ENCODE results near the gene AFF3.
A peak's percentile ranks its signal among the peaks of the same experiment; 100 is the strongest.

AFF3 gene

GRCh38 chr2:99611034-99611433, 531.4 kb downstream of the AFF3 start:
- Histone ChIP-seq H3K4me2 (ENCODE audit: low read length) (no peak overlapping the region), H4K20me1 (ENCODE audit: insufficient read depth, low read length) (no peaks in the 10 kb centered on the region), H3K4me1 (ENCODE audit: insufficient read depth, low read length, severe bottlenecking) (no peaks in the 10 kb centered on the region), H3F3A (ENCODE audit: insufficient read depth, low read length) (no peaks in the 10 kb centered on the region; the same call in 1 of the 2 replicates), H3K9me2 (ENCODE audit: low read depth, low read length) (no peaks in the 10 kb centered on the region), H3K9me3 (ENCODE audit: low read length) (no peaks in the 10 kb centered on the region), H2AFZ (ENCODE audit: low read length) (no peak overlapping the region), H3K4me3 (ENCODE audit: low read depth, low read length, poor library complexity, severe bottlenecking) (no peak overlapping the region), H3K36me3 (ENCODE audit: insufficient read depth, low read length) (no peaks in the 10 kb centered on the region; the same call in 1 of the 2 replicates), H3K79me2 (ENCODE audit: insufficient read depth, low read length) (no peaks in the 10 kb centered on the region), H3K27me3 (ENCODE audit: insufficient read depth, low read length) (no peaks in the 10 kb centered on the region), H3K9ac (ENCODE audit: low read length) (no peak overlapping the region), H3K27ac (ENCODE audit: low read depth, low read length, poor library complexity, severe bottlenecking) (no peak overlapping the region)
- no peak for TF ChIP-seq EZH2 (IDR thresholded peaks at IDR 0.05; ENCODE audit: borderline replicate concordance, low read length)
- TF ChIP-seq, protein P1, sequence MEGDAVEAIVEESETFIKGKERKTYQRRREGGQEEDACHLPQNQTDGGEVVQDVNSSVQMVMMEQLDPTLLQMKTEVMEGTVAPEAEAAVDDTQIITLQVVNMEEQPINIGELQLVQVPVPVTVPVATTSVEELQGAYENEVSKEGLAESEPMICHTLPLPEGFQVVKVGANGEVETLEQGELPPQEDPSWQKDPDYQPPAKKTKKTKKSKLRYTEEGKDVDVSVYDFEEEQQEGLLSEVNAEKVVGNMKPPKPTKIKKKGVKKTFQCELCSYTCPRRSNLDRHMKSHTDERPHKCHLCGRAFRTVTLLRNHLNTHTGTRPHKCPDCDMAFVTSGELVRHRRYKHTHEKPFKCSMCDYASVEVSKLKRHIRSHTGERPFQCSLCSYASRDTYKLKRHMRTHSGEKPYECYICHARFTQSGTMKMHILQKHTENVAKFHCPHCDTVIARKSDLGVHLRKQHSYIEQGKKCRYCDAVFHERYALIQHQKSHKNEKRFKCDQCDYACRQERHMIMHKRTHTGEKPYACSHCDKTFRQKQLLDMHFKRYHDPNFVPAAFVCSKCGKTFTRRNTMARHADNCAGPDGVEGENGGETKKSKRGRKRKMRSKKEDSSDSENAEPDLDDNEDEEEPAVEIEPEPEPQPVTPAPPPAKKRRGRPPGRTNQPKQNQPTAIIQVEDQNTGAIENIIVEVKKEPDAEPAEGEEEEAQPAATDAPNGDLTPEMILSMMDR (IDR thresholded peaks at IDR 0.05; ENCODE audit: low read length) = no peak

DNA sequence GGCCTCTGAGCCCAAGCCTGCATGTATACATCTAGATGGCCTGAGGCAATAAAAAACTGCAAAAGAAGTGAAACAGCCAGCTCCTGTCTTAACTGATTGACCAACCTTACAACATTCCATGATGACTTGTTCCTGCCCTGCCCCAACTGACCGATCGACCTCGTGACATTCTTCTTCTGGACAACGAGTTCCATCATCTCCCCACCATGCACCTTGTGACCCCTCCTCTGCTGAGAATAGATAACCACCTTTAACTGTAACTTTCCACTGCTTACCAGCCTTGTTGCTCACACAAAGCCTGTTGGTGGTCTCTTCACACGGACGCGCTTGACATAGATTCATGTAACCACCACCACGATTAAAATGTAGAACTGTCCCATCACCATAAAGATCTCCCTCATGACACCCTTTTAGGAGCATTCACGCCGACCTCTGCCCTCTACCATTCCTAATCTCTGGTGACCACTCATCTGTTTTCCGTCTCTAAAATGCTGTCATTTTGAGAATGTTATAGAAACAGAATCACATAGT, 532.5 kb downstream of the AFF3 start:
- no peaks in the 10 kb centered on the region for H3K79me2 ChIP-seq (ENCODE audit: insufficient read depth, low read length)
- H3K27ac ChIP-seq (ENCODE audit: low read depth, low read length, poor library complexity, severe bottlenecking) = no peak overlapping the region
- no peak for TF ChIP-seq EZH2 (IDR thresholded peaks at IDR 0.05; ENCODE audit: borderline replicate concordance, low read length)
- TF ChIP-seq, protein P1 (IDR thresholded peaks at IDR 0.05; ENCODE audit: low read length) = no peak
- no peaks in the 10 kb centered on the region for H3K4me1 ChIP-seq (ENCODE audit: insufficient read depth, low read length, severe bottlenecking)
- H3K36me3 ChIP-seq (ENCODE audit: insufficient read depth, low read length) = no peaks in the 10 kb centered on the region
- H3K4me2 ChIP-seq (ENCODE audit: low read length) = no peak overlapping the region
- no peaks in the 10 kb centered on the region; the same call in 1 of the 2 replicates for H3F3A ChIP-seq (ENCODE audit: insufficient read depth, low read length)
- no peaks in the 10 kb centered on the region for H4K20me1 ChIP-seq (ENCODE audit: insufficient read depth, low read length)
- H3K9me3 ChIP-seq (ENCODE audit: low read length) = no peaks in the 10 kb centered on the region
- no peaks in the 10 kb centered on the region for H3K27me3 ChIP-seq (ENCODE audit: insufficient read depth, low read length)
- H3K9me2 ChIP-seq (ENCODE audit: low read depth, low read length) = no peaks in the 10 kb centered on the region
- no peak overlapping the region for H2AFZ ChIP-seq (ENCODE audit: low read length)
- no peak overlapping the region for H3K4me3 ChIP-seq (ENCODE audit: low read depth, low read length, poor library complexity, severe bottlenecking)
- H3K9ac ChIP-seq (ENCODE audit: low read length) = no peak overlapping the region

GRCh38 chr2:99608861-99609260, 533.5 kb downstream of the AFF3 start:
- Histone ChIP-seq H3K4me3 (ENCODE audit: low read depth, low read length, poor library complexity, severe bottlenecking) (no peak overlapping the region), H3K9me2 (ENCODE audit: low read depth, low read length) (no peaks in the 10 kb centered on the region), H2AFZ (ENCODE audit: low read length) (no peak overlapping the region), H3K4me2 (ENCODE audit: low read length) (no peak overlapping the region), H3K27me3 (ENCODE audit: insufficient read depth, low read length) (no peaks in the 10 kb centered on the region), H3K27ac (ENCODE audit: low read depth, low read length, poor library complexity, severe bottlenecking) (peak overlapping the region; percentile 14), H4K20me1 (ENCODE audit: insufficient read depth, low read length) (no peaks in the 10 kb centered on the region), H3K9ac (ENCODE audit: low read length) (no peak overlapping the region), H3K9me3 (ENCODE audit: low read length) (no peaks in the 10 kb centered on the region), H3K4me1 (ENCODE audit: insufficient read depth, low read length, severe bottlenecking) (no peaks in the 10 kb centered on the region), H3F3A (ENCODE audit: insufficient read depth, low read length) (no peaks in the 10 kb centered on the region; the same call in 1 of the 2 replicates), H3K36me3 (ENCODE audit: insufficient read depth, low read length) (no peaks in the 10 kb centered on the region), H3K79me2 (ENCODE audit: insufficient read depth, low read length) (no peaks in the 10 kb centered on the region)
- TF ChIP-seq, protein P1 (IDR thresholded peaks at IDR 0.05; ENCODE audit: low read length) = no peak
- no peak for TF ChIP-seq EZH2 (IDR thresholded peaks at IDR 0.05; ENCODE audit: borderline replicate concordance, low read length)

Measured in OCI-LY1 (cell line).